ENCODE measurements around the gene FRMPD4.

DNA sequence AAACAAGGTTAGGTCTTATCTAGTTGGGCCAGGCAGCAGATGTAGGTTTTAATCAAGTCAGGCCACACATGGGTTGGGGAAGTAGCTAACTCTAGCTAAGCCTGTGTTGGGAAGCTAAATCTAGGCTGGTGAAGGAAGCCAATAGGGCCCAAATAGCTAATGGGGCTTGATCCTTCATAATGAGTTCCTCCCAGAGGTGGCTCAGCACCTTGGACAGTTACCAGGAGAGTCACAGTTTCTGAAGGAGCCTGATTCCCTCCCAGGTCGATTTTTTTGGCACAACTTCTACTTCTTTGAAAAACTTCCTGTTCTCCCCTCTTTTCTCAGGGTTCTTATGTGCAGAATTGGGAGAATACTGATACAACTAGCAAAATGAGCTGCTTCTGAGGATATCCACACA, 410.5 kb downstream of the FRMPD4 start:
- TF ChIP-seq, protein P1, sequence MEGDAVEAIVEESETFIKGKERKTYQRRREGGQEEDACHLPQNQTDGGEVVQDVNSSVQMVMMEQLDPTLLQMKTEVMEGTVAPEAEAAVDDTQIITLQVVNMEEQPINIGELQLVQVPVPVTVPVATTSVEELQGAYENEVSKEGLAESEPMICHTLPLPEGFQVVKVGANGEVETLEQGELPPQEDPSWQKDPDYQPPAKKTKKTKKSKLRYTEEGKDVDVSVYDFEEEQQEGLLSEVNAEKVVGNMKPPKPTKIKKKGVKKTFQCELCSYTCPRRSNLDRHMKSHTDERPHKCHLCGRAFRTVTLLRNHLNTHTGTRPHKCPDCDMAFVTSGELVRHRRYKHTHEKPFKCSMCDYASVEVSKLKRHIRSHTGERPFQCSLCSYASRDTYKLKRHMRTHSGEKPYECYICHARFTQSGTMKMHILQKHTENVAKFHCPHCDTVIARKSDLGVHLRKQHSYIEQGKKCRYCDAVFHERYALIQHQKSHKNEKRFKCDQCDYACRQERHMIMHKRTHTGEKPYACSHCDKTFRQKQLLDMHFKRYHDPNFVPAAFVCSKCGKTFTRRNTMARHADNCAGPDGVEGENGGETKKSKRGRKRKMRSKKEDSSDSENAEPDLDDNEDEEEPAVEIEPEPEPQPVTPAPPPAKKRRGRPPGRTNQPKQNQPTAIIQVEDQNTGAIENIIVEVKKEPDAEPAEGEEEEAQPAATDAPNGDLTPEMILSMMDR (IDR thresholded peaks at IDR 0.05) = no peak
- no peak for TF ChIP-seq POLR2A (IDR thresholded peaks at IDR 0.05)

All from lower leg skin (tissue), 3 donors.